ENCODE data around the gene RASSF5. TPM values are rescaled to one million over a fixed set of nuclear protein-coding genes. Genes with fewer than 3 reads are reported as not detected.

The RASSF5 gene
- total and polyA plus RNA-seq, 2 experiments from 2014 or later = 1.6 to 2.0 TPM

DNA sequence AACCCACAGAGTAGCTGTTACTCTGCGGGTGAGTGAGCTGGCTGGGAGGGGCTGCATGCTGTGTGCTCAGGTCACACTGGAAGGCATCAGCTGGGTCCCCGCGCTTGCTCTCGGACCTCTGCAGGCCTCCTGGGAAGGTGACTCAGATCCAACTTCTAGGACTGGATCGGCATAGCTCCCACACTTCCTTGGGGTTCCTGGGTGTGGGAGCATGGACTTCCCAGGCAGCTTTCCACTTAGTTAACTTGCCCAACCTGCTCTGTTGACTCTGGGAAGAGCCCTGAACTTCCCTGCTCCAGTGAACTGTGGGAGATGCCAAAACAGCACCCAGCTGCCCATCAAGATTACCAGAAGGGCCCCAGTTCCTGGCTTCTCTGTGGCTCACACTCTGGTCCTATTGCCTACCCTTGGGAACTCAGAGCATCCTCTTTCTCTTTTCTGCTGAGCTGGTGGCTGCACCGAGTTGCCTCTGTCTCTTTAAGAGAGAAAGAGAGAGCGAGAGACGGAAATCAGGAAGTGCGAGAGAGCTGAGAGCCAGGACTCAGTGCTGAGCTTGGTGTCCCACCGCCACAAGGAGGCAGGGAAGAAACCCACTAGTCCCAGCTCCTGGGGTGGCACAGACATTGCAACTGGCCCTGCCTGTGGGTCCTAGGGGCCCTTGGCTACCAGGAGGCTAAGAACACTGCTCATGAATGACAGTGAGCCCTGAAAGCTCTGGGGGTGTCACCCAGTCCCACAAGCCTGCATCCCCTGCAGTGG lies 37.2 kb upstream of the RASSF5 start, which contains the start of gene IKBKE:
TSS of gene IKBKE (plus strand) at position 544 of the 759 bp plus-strand sequence. CDS start 2,752 bp downstream, outside the sequence.
- Histone ChIP-seq H3K27me3 (no peaks in the 10 kb centered on the region), H4K20me1 (ENCODE audit: insufficient read depth, poor library complexity, severe bottlenecking) (no peaks in the 10 kb centered on the region), H3K4me2 (peak within 1 kb of the TSS; percentile 98), H3K9me2 (replicated peaks; ENCODE audit: insufficient read depth) (no peaks in the 10 kb centered on the region), H3K79me2 (no peaks in the 10 kb centered on the region), H3K4me1 (ENCODE audit: insufficient read depth) (peaks cover 11% of the 10 kb centered on the region), H3K36me3 (replicated peaks; ENCODE audit: insufficient read depth, low read depth) (no peaks in the 10 kb centered on the region), H3K9me3 (ENCODE audit: low read depth) (no peaks in the 10 kb centered on the region), H3K27ac (peak within 1 kb of the TSS; percentile 56), H2AFZ (peak within 1 kb of the TSS; percentile 93), H3K4me3 (peak within 1 kb of the TSS; percentile 90)
- DNase-seq (ENCODE audit: low spot score) = peak; percentile 79
- WGBS (ENCODE audit: low lambda C conversion rate, missing lambda C conversion rate) = 14% methylated on average over 10 of the region's 10 CpGs
- TF ChIP-seq CTCF (IDR thresholded peaks at IDR 0.05; ENCODE audit: poor library complexity) (peak; percentile 19), EZH2 (IDR thresholded peaks at IDR 0.05; ENCODE audit: borderline replicate concordance) (no peak)

DNA sequence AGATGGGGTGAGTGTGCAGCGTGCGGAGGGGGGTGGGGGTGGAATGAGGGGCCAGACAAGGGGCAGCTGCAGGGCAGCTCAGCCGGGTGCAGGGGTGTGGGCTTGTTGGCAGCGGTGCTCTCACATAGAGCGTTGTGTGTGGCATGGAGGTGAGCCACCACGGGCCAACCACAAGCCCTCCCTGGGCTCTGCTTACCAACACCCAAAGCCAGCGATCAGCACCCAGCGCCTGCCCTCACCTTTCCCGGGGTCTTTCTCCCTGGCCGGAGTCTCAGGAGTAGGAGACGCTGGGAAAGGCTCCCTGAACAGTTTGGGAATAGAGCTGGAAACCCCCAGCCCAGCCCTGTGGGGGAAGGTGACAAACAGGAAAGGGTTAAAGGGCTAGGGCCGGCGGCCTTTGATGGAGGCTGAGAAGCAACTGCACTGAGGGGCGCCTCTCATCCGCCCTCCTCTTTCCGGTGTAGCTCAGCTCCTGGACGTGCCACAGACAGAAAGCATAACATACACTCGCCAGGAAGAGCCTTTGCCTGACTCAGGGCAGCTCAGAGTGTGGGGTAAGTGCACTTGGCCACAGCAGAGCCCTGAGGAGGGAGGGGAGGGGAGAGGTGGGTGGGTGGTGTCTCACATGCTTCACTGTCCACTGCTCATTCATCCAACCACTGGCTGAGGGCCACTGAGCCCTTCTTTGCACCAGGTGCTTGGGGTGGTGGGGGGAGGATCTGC lies 36.5 kb upstream of the RASSF5 start:
- TF ChIP-seq EZH2phosphoT487 (IDR thresholded peaks at IDR 0.05; ENCODE audit: low read depth, severe bottlenecking, unreplicated experiment) (no peak), CTCF (IDR thresholded peaks at IDR 0.05; ENCODE audit: poor library complexity) (no peak), EZH2 (IDR thresholded peaks at IDR 0.05; ENCODE audit: borderline replicate concordance) (no peak)
- H3K4me1 ChIP-seq (ENCODE audit: insufficient read depth) = peaks cover 11% of the 10 kb centered on the region
- H2AFZ ChIP-seq = peak overlapping the region; percentile 93
- H3K36me3 ChIP-seq (replicated peaks; ENCODE audit: insufficient read depth, low read depth) = no peaks in the 10 kb centered on the region
- no peaks in the 10 kb centered on the region for H3K27me3 ChIP-seq
- H3K4me3 ChIP-seq = peak overlapping the region; percentile 90
- H3K9me2 ChIP-seq (replicated peaks; ENCODE audit: insufficient read depth) = no peaks in the 10 kb centered on the region
- 0% methylated on average over 16 of the region's 18 CpGs for WGBS (ENCODE audit: low lambda C conversion rate, missing lambda C conversion rate)
- H3K79me2 ChIP-seq = no peaks in the 10 kb centered on the region
- H3K27ac ChIP-seq = peak overlapping the region; percentile 56
- H3K4me2 ChIP-seq = peak overlapping the region; percentile 98
- peak; percentile 56 for DNase-seq (ENCODE audit: low spot score)
- H3K9me3 ChIP-seq (ENCODE audit: low read depth) = no peaks in the 10 kb centered on the region
- no peaks in the 10 kb centered on the region for H4K20me1 ChIP-seq (ENCODE audit: insufficient read depth, poor library complexity, severe bottlenecking)

DNA sequence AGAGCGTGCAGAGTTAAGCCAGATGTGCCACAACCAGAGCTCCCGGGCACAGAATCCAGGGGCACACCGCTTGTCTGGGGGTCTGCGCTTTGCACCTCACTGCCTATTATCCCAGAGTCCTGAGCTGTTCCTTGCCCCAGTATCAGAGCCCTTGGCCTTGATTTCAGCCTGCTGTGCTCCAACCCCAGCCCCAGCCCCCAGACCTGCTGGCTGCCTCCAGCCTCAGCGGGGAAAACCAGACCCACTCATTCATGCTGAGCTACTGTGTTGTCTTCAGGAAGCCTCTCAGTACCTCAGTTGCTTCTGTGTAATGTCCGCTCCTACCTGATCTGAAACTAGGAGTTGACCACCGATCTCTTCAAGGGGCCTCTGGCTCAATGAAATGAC lies 35.9 kb upstream of the RASSF5 start:
- no peaks in the 10 kb centered on the region for H3K79me2 ChIP-seq
- TF ChIP-seq EZH2phosphoT487 (IDR thresholded peaks at IDR 0.05; ENCODE audit: low read depth, severe bottlenecking, unreplicated experiment) (no peak), EZH2 (IDR thresholded peaks at IDR 0.05; ENCODE audit: borderline replicate concordance) (no peak), CTCF (IDR thresholded peaks at IDR 0.05; ENCODE audit: poor library complexity) (no peak)
- H4K20me1 ChIP-seq (ENCODE audit: insufficient read depth, poor library complexity, severe bottlenecking) = no peaks in the 10 kb centered on the region
- no peak overlapping the region for H3K4me3 ChIP-seq
- H3K9me2 ChIP-seq (replicated peaks; ENCODE audit: insufficient read depth) = no peaks in the 10 kb centered on the region
- peaks cover 11% of the 10 kb centered on the region for H3K4me1 ChIP-seq (ENCODE audit: insufficient read depth)
- H3K4me2 ChIP-seq = peak overlapping the region; percentile 98
- no peaks in the 10 kb centered on the region for H3K27me3 ChIP-seq
- DNase-seq (ENCODE audit: low spot score) = no peak
- H3K27ac ChIP-seq = no peak overlapping the region
- 58% methylated on average over 7 of the region's 7 CpGs for WGBS (ENCODE audit: low lambda C conversion rate, missing lambda C conversion rate)
- H2AFZ ChIP-seq = no peak overlapping the region
- no peaks in the 10 kb centered on the region for H3K9me3 ChIP-seq (ENCODE audit: low read depth)
- no peaks in the 10 kb centered on the region for H3K36me3 ChIP-seq (replicated peaks; ENCODE audit: insufficient read depth, low read depth)

Data from hepatocyte (in vitro differentiated cells).